ENCODE results near the gene SIGLECL1. TPM values are rescaled to one million over a fixed set of nuclear protein-coding genes. Genes with fewer than 3 reads are reported as not detected.

Gene SIGLECL1
- total RNA-seq, 1 experiment from 2014 or later = not detected

DNA sequence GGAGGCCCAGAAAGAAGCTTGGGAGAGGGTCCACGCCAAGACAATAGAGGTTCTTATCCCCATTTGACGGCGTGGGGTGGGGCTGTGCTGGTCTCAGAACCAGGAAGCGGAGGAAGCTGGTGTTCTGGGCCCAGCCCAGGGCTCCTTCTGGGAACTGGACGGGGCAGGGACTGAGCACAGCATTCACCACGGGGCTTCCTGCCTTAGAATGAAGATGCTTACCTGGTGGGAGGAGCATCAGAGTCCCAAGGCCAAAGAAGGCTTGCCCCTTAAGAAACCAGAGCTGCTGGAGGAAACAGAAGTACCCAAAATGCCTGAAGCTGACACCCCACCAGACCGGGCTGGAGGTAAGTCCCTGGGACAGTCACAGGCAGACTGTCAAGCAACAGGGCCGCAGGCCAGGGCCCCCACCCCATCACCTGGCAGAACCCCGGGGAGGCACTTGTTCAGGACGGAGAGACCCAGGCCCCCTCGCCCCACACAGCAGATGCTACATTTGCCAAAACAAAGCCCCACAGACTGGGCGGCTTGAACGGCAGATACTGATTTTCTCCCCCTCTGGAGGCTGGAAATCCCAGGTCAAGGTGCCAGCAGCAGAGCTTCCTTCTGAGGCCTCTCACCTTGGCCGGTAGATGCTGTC is 42.8 kb downstream of the SIGLECL1 start:
- DNase-seq (ENCODE audit: unreplicated experiment) = no peak
- H3K4me3 Mint-ChIP-seq (ENCODE audit: unreplicated experiment) = no peak overlapping the region
- H3K4me1 Mint-ChIP-seq (ENCODE audit: insufficient read depth, unreplicated experiment) = no peaks in the 10 kb centered on the region
- BruUV-seq (replicated peaks) = no TSS peak
- CTCF ChIA-PET = no interaction called here
- peaks cover 28% of the 10 kb centered on the region for H3K9me3 Mint-ChIP-seq (ENCODE audit: unreplicated experiment)
- H3K27me3 Mint-ChIP-seq (ENCODE audit: insufficient read depth, unreplicated experiment) = no peaks in the 10 kb centered on the region
- intact Hi-C loops (cut with micrococcal nuclease) = no loop called here
- H3K36me3 Mint-ChIP-seq (ENCODE audit: insufficient read depth, unreplicated experiment) = no peaks in the 10 kb centered on the region
- no peak overlapping the region for H3K27ac Mint-ChIP-seq (ENCODE audit: low read depth, unreplicated experiment)
- POLR2A ChIA-PET = no interaction called here
- TF ChIP-seq, protein P1, sequence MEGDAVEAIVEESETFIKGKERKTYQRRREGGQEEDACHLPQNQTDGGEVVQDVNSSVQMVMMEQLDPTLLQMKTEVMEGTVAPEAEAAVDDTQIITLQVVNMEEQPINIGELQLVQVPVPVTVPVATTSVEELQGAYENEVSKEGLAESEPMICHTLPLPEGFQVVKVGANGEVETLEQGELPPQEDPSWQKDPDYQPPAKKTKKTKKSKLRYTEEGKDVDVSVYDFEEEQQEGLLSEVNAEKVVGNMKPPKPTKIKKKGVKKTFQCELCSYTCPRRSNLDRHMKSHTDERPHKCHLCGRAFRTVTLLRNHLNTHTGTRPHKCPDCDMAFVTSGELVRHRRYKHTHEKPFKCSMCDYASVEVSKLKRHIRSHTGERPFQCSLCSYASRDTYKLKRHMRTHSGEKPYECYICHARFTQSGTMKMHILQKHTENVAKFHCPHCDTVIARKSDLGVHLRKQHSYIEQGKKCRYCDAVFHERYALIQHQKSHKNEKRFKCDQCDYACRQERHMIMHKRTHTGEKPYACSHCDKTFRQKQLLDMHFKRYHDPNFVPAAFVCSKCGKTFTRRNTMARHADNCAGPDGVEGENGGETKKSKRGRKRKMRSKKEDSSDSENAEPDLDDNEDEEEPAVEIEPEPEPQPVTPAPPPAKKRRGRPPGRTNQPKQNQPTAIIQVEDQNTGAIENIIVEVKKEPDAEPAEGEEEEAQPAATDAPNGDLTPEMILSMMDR (IDR thresholded peaks at IDR 0.05; ENCODE audit: unreplicated experiment) = no peak

- no peaks in the 10 kb centered on the region for H3K36me3 Mint-ChIP-seq (ENCODE audit: insufficient read depth, unreplicated experiment)
- no peaks in the 10 kb centered on the region for H3K4me1 Mint-ChIP-seq (ENCODE audit: insufficient read depth, unreplicated experiment)
- ChIA-PET CTCF (no interaction called here), POLR2A (no interaction called here)
- intact Hi-C loops (cut with micrococcal nuclease) = no loop called here
- no peaks in the 10 kb centered on the region for H3K27me3 Mint-ChIP-seq (ENCODE audit: insufficient read depth, unreplicated experiment)
- no peak overlapping the region for H3K4me3 Mint-ChIP-seq (ENCODE audit: unreplicated experiment)
- no peak overlapping the region for H3K27ac Mint-ChIP-seq (ENCODE audit: low read depth, unreplicated experiment)
- peaks cover 28% of the 10 kb centered on the region for H3K9me3 Mint-ChIP-seq (ENCODE audit: unreplicated experiment)
- DNase-seq (ENCODE audit: unreplicated experiment) = no peak
- BruUV-seq (replicated peaks) = no TSS peak
- TF ChIP-seq, protein P1 (IDR thresholded peaks at IDR 0.05; ENCODE audit: unreplicated experiment) = no peak
Observed at GRCh38 chr19:51294211-51294976, 43.5 kb downstream of the SIGLECL1 start.

- Mint-ChIP-seq H3K4me3 (ENCODE audit: unreplicated experiment) (no peak overlapping the region), H3K27me3 (ENCODE audit: insufficient read depth, unreplicated experiment) (no peaks in the 10 kb centered on the region), H3K4me1 (ENCODE audit: insufficient read depth, unreplicated experiment) (no peaks in the 10 kb centered on the region), H3K27ac (ENCODE audit: low read depth, unreplicated experiment) (no peak overlapping the region), H3K9me3 (ENCODE audit: unreplicated experiment) (peaks cover 28% of the 10 kb centered on the region), H3K36me3 (ENCODE audit: insufficient read depth, unreplicated experiment) (no peaks in the 10 kb centered on the region)
- intact Hi-C loops (cut with micrococcal nuclease) = no loop called here
- ChIA-PET CTCF (no interaction called here), POLR2A (no interaction called here)
- DNase-seq (ENCODE audit: unreplicated experiment) = no peak
- BruUV-seq (replicated peaks) = no TSS peak
- TF ChIP-seq, protein P1 (IDR thresholded peaks at IDR 0.05; ENCODE audit: unreplicated experiment) = no peak
Observed at GRCh38 chr19:51294977-51295375, 44.1 kb downstream of the SIGLECL1 start.

GRCh38 chr19:51295382-51296126 is 44.7 kb downstream of the SIGLECL1 start:
- POLR2A ChIA-PET = no interaction called here
- H3K4me1 Mint-ChIP-seq (ENCODE audit: insufficient read depth, unreplicated experiment) = no peaks in the 10 kb centered on the region
- no peak overlapping the region for H3K4me3 Mint-ChIP-seq (ENCODE audit: unreplicated experiment)
- CTCF ChIA-PET = interaction anchor here (0.9 kb wide), 1 partner anchor 151 kb away, joined by 4 read pairs; no protein-coding TSS in a partner anchor
- peaks cover 22% of the 10 kb centered on the region for H3K9me3 Mint-ChIP-seq (ENCODE audit: unreplicated experiment)
- no peak overlapping the region for H3K27ac Mint-ChIP-seq (ENCODE audit: low read depth, unreplicated experiment)
- H3K27me3 Mint-ChIP-seq (ENCODE audit: insufficient read depth, unreplicated experiment) = no peaks in the 10 kb centered on the region
- intact Hi-C loops (cut with micrococcal nuclease) = no loop called here
- H3K36me3 Mint-ChIP-seq (ENCODE audit: insufficient read depth, unreplicated experiment) = no peaks in the 10 kb centered on the region
- no TSS peak for BruUV-seq (replicated peaks)
- no peak for DNase-seq (ENCODE audit: unreplicated experiment)
- TF ChIP-seq, protein P1 (IDR thresholded peaks at IDR 0.05; ENCODE audit: unreplicated experiment) = no peak

Measured in MCF 10A (cell line).